Measurements from ENCODE around the gene KCNAB1.

The KCNAB1 gene

GRCh38 chr3:156530980-156531379 lies 410.6 kb downstream of the KCNAB1 start:
- ChIA-PET POLR2A (no interaction called here), CTCF (interaction anchor here (0.8 to 1.6 kb wide), 6 partner anchors 10 to 558 kb away, joined by 3 to 4 read pairs (median 3); no protein-coding TSS in a partner anchor)

GRCh38 chr3:156532730-156533129 lies 412.4 kb downstream of the KCNAB1 start:
- no peak for DNase-seq (ENCODE audit: extremely low spot score)
- TF ChIP-seq CTCF (IDR thresholded peaks at IDR 0.05; ENCODE audit: control extremely low read depth, extremely low read depth, low read depth, missing control alignments) = no peak
- ChIA-PET CTCF (interaction anchor here (1.5 to 1.7 kb wide), 3 partner anchors 8 to 13 kb away, joined by 3 to 7 read pairs (median 3); no protein-coding TSS in a partner anchor), POLR2A (no interaction called here)

More at GRCh38 chr3:156530980-156531379, 410.6 kb downstream of the KCNAB1 start:
- TF ChIP-seq CTCF (IDR thresholded peaks at IDR 0.05; ENCODE audit: control extremely low read depth, extremely low read depth, low read depth, missing control alignments) = no peak
- DNase-seq (ENCODE audit: extremely low spot score) = no peak

- TF ChIP-seq CTCF (IDR thresholded peaks at IDR 0.05; ENCODE audit: control extremely low read depth, extremely low read depth, low read depth, missing control alignments) = no peak
- POLR2A ChIA-PET = no interaction called here
- CTCF ChIA-PET = interaction anchor here (1.5 to 1.7 kb wide), 2 partner anchors 9 kb away, joined by 3 to 7 read pairs; no protein-coding TSS in a partner anchor
These were observed 412.8 kb downstream of the KCNAB1 start for GRCh38 chr3:156533205-156533604.

GRCh38 chr3:156535162-156535627 lies 414.8 kb downstream of the KCNAB1 start:
- POLR2A ChIA-PET = no interaction called here
- DNase-seq (ENCODE audit: extremely low spot score) = no peak
- peak; percentile 8 for TF ChIP-seq CTCF (IDR thresholded peaks at IDR 0.05; ENCODE audit: control extremely low read depth, extremely low read depth, low read depth, missing control alignments)
- CTCF ChIA-PET = interaction anchor here (0.7 to 2.6 kb wide), 6 partner anchors 14 to 383 kb away, joined by 3 to 7 read pairs (median 3); no protein-coding TSS in a partner anchor

More at GRCh38 chr3:156533205-156533604, 412.8 kb downstream of the KCNAB1 start:
- DNase-seq (ENCODE audit: extremely low spot score) = no peak

GRCh38 chr3:156535798-156536197 lies 415.4 kb downstream of the KCNAB1 start:
- no peak for DNase-seq (ENCODE audit: extremely low spot score)
- ChIA-PET POLR2A (no interaction called here), CTCF (interaction anchor here (0.7 to 2.6 kb wide), 5 partner anchors 8 to 601 kb away, joined by 3 to 7 read pairs (median 3); no protein-coding TSS in a partner anchor)
- TF ChIP-seq CTCF (IDR thresholded peaks at IDR 0.05; ENCODE audit: control extremely low read depth, extremely low read depth, low read depth, missing control alignments) = no peak

- no peak for DNase-seq (ENCODE audit: extremely low spot score)
- ChIA-PET POLR2A (no interaction called here), CTCF (interaction anchor here (0.9 to 2.6 kb wide), 5 partner anchors 9 to 601 kb away, joined by 3 to 7 read pairs (median 4); partner anchors contain the start of gene SSR3)
- TF ChIP-seq CTCF (IDR thresholded peaks at IDR 0.05; ENCODE audit: control extremely low read depth, extremely low read depth, low read depth, missing control alignments) = no peak
These were observed 416.3 kb downstream of the KCNAB1 start for GRCh38 chr3:156536524-156537316.

All from GM10248 (cell line).